ENCODE measurements around the gene CYB5RL.
A peak's percentile ranks its signal among the peaks of the same experiment; 100 is the strongest.

The CYB5RL gene

DNA sequence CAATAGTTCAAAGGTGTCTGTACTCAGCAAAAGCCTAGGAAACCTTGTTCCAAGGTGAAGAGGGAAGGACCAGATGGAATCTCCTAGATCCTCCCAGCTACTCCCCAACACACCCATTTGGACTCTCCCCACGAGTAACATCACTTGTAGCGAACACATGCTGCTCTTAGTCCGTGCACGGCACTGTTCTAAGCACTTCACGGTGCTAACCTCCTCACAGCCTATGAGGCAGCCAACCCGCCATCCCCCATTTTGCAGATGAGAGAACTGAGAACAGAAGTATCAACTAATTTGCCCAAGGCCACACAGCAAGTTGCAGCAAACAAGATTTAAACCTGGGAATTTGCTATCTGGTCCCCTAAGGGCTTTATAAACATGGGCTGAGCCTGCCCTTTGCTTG lies 24.4 kb upstream of the CYB5RL start:
- TF ChIP-seq ZNF274 (IDR thresholded peaks at IDR 0.05; ENCODE audit: low read depth, low read length) (no peak), SUZ12 (IDR thresholded peaks at IDR 0.05; ENCODE audit: extremely low read depth, insufficient read depth, insufficient read length) (no peak), YY1 (IDR thresholded peaks at IDR 0.05; ENCODE audit: insufficient read depth, insufficient read length) (no peak)

DNA sequence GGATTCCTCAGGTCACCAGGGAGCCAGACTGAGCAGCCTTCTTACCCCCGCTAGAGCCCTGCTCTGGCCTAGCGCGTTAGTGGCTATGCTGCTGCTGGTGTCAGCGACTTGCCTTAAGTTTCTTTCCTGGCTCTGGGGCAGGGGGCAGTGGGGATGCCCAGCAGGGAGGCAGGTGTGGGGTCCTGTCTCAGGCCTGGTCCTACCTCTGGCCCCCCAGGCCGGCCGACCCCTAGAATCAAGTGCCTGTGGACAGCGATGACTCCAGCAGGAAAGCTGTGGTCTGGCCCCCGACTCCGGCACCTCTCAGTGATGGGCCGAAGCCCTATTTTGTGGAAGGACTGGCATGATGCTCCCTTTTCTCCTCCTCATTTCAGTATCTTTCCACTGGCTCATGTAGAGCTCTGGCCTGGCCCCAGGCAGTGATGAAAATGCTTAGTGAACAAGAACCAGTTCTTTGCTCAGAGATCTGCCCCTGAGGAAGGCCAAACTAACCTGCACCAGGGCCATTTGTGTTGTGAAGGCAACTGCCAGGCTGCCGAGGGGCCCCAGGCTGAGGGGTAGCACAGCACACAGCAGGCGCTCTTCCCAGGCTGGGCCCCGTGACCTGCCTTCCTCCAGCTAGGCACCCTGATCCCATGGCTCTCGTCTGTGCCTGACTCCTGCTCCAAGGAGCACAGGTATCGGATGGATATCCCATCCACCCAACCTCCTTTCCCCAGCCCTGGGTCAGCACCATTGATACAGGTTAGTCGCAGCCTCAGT lies 23.8 kb upstream of the CYB5RL start:
- Histone ChIP-seq H3K27me3 (ENCODE audit: insufficient read depth, insufficient read length) (no peaks in the 10 kb centered on the region), H3K4me1 (ENCODE audit: insufficient read depth, insufficient read length) (peaks cover 51% of the 10 kb centered on the region), H3K9ac (ENCODE audit: insufficient read length, low read depth) (no peak overlapping the region), H3K9me3 (ENCODE audit: insufficient read depth, low read length) (no peaks in the 10 kb centered on the region), H3K4me3 (ENCODE audit: insufficient read length, low read depth) (no peak overlapping the region), H3K36me3 (ENCODE audit: insufficient read depth, insufficient read length, low read length) (peaks cover 64% of the 10 kb centered on the region)
- no peak for DNase-seq (ENCODE audit: low read depth, low spot score)
- TF ChIP-seq SUZ12 (IDR thresholded peaks at IDR 0.05; ENCODE audit: extremely low read depth, insufficient read depth, insufficient read length), result no peak
- TF ChIP-seq YY1 (IDR thresholded peaks at IDR 0.05; ENCODE audit: insufficient read depth, insufficient read length), result no peak
- TF ChIP-seq ZNF274 (IDR thresholded peaks at IDR 0.05; ENCODE audit: low read depth, low read length), result no peak

More for the DNA sequence above, 24.4 kb upstream of the CYB5RL start:
- Histone ChIP-seq H3K36me3 (ENCODE audit: insufficient read depth, insufficient read length, low read length) (peaks cover 64% of the 10 kb centered on the region), H3K9ac (ENCODE audit: insufficient read length, low read depth) (no peak overlapping the region), H3K4me3 (ENCODE audit: insufficient read length, low read depth) (no peak overlapping the region), H3K27me3 (ENCODE audit: insufficient read depth, insufficient read length) (no peaks in the 10 kb centered on the region), H3K9me3 (ENCODE audit: insufficient read depth, low read length) (no peaks in the 10 kb centered on the region), H3K4me1 (ENCODE audit: insufficient read depth, insufficient read length) (peaks cover 56% of the 10 kb centered on the region)
- DNase-seq (ENCODE audit: low read depth, low spot score), result no peak

DNA sequence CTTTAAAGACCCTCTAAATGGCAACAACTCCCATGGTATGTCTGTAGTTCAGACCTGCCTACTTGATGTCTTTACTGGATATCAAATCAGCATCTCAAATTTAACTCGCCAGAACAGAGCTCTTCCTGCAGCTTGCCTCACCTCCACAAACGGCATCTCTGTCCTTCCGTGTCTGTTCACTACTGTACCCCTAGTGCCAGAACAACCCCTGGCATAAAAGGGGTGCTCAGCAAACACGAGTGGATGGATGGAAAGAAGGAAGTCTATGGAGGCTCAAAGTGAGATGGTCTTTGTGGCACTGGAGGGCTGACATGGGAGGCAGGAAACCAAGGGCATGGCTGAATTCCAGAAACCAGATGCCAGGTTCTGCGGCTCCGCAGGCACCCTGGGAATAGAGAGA lies 22.9 kb upstream of the CYB5RL start:
- TF ChIP-seq ZNF274 (IDR thresholded peaks at IDR 0.05; ENCODE audit: low read depth, low read length) (no peak), YY1 (IDR thresholded peaks at IDR 0.05; ENCODE audit: insufficient read depth, insufficient read length) (no peak), SUZ12 (IDR thresholded peaks at IDR 0.05; ENCODE audit: extremely low read depth, insufficient read depth, insufficient read length) (no peak)
- Histone ChIP-seq H3K9me3 (ENCODE audit: insufficient read depth, low read length) (no peaks in the 10 kb centered on the region), H3K27me3 (ENCODE audit: insufficient read depth, insufficient read length) (no peaks in the 10 kb centered on the region), H3K4me1 (ENCODE audit: insufficient read depth, insufficient read length) (peaks cover 46% of the 10 kb centered on the region), H3K4me3 (ENCODE audit: insufficient read length, low read depth) (no peak overlapping the region), H3K9ac (ENCODE audit: insufficient read length, low read depth) (no peak overlapping the region), H3K36me3 (ENCODE audit: insufficient read depth, insufficient read length, low read length) (peaks cover 68% of the 10 kb centered on the region)
- no peak for DNase-seq (ENCODE audit: low read depth, low spot score)

DNA sequence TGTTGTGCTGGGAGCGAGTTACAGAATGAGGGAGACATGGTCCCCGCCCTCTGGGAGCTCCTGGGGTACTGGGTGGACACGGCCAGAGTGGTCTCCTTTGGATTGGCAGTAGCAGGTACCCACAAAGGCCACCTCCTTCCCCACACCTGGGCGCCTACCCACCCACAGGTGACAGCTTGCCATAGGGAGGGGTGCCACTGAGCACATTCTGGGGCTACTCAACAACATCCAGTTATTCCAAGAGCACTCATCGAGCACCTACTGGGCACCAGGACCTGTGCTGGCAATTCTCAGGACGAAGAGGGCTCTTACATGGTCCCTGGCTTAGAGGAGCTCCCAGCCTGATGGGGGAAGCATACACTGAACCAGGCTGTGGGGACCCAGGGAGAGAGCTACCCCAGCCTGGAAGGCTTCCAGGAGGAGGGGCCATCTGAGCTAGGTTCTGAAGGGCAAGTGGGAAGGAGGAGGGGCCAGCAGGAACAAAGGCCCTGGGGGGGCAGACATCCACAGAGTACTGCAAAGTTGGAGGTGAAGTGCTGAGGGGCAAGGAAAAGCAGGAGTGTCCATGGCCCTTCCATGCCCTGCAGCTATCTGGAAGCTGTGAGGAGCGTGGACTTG lies 22.1 kb upstream of the CYB5RL start:
- peaks cover 75% of the 10 kb centered on the region for H3K36me3 ChIP-seq (ENCODE audit: insufficient read depth, insufficient read length, low read length)
- no peak overlapping the region for H3K4me3 ChIP-seq (ENCODE audit: insufficient read length, low read depth)
- TF ChIP-seq SUZ12 (IDR thresholded peaks at IDR 0.05; ENCODE audit: extremely low read depth, insufficient read depth, insufficient read length) (no peak), YY1 (IDR thresholded peaks at IDR 0.05; ENCODE audit: insufficient read depth, insufficient read length) (no peak), ZNF274 (IDR thresholded peaks at IDR 0.05; ENCODE audit: low read depth, low read length) (no peak)
- no peaks in the 10 kb centered on the region for H3K9me3 ChIP-seq (ENCODE audit: insufficient read depth, low read length)
- H3K9ac ChIP-seq (ENCODE audit: insufficient read length, low read depth), result peak overlapping the region; percentile 22
- peaks cover 39% of the 10 kb centered on the region for H3K4me1 ChIP-seq (ENCODE audit: insufficient read depth, insufficient read length)
- no peaks in the 10 kb centered on the region for H3K27me3 ChIP-seq (ENCODE audit: insufficient read depth, insufficient read length)
- DNase-seq (ENCODE audit: low read depth, low spot score), result no peak

DNA sequence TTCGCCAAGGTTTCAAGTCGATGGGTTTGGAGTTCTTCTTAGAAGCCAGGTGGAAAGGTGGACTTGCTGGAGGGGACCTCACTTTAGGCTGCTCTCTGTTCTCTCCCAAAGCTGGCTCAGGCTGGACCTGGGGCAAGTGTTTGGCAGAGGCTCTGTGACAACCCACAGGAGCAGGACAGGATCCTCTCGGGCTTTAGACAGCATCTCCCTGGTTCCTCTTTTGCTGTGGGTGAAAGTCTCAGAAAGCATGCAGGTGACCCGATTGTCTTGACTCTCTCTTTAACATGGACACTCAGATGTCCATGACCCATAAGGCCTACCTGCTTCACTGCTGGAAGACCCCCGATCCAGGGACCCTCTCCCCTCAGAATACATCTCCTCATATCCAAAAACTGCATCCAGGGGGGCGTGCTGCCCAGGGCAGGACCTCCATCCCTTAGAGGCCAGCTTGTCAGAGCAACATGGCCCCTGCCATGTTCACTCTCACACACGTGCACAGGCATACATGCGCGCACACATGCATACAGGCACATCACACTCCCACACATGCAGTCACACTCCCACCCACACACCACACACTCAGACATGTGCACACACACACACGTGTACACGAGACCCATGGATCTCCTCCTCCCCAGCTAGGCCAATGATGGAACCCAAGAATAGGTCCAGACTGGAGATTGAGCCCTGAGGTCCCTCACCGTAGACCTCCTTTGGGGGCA lies 21.4 kb upstream of the CYB5RL start:
- peaks cover 81% of the 10 kb centered on the region for H3K36me3 ChIP-seq (ENCODE audit: insufficient read depth, insufficient read length, low read length)
- no peaks in the 10 kb centered on the region for H3K27me3 ChIP-seq (ENCODE audit: insufficient read depth, insufficient read length)
- no peak for TF ChIP-seq SUZ12 (IDR thresholded peaks at IDR 0.05; ENCODE audit: extremely low read depth, insufficient read depth, insufficient read length)
- TF ChIP-seq YY1 (IDR thresholded peaks at IDR 0.05; ENCODE audit: insufficient read depth, insufficient read length), result no peak
- TF ChIP-seq ZNF274 (IDR thresholded peaks at IDR 0.05; ENCODE audit: low read depth, low read length), result no peak
- H3K4me1 ChIP-seq (ENCODE audit: insufficient read depth, insufficient read length), result peaks cover 39% of the 10 kb centered on the region
- no peaks in the 10 kb centered on the region for H3K9me3 ChIP-seq (ENCODE audit: insufficient read depth, low read length)
- H3K9ac ChIP-seq (ENCODE audit: insufficient read length, low read depth), result no peak overlapping the region
- no peak for DNase-seq (ENCODE audit: low read depth, low spot score)
- H3K4me3 ChIP-seq (ENCODE audit: insufficient read length, low read depth), result no peak overlapping the region

DNA sequence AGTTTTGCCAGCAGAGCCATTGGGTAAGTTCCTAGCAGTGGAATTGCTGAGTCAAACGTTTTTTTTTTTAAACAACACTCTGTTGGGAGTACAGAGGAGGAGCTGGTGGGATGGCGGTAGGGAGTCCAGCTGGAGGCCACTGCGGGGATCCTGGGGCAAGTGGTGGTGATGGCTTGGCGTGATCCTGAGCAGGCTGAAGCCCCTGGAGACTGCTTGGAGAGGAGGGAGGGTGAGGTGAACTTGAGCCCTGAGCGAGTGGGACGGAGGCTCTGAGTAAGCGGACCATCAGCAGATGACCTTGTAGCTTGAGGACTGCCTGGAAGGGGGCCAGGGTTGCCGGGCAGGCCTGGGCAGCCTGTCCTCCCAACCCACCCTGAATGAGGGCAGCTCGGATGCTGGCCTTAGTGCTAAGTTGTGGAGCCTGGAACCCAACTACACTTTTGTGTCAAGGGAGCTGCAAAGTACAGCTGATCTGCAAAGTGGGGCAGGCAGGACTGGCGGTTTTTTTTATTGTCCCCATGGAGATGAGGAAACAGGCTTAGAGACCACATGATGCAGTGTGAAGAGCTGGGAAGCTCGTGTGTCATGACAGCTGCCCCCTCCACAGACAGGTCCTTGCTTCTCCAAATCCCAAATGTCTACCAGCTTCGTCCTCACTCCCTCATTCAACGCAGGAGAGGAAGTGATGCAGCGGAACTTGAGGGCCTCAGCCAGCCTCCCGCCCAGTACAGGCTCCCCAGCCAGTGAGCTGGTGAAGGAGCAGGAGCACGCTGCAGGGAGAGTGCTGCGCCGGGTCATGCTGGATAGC lies 20.4 kb upstream of the CYB5RL start:
- Histone ChIP-seq H3K36me3 (ENCODE audit: insufficient read depth, insufficient read length, low read length) (peaks cover 82% of the 10 kb centered on the region), H3K9me3 (ENCODE audit: insufficient read depth, low read length) (no peaks in the 10 kb centered on the region), H3K4me3 (ENCODE audit: insufficient read length, low read depth) (no peak overlapping the region), H3K27me3 (ENCODE audit: insufficient read depth, insufficient read length) (no peaks in the 10 kb centered on the region), H3K9ac (ENCODE audit: insufficient read length, low read depth) (no peak overlapping the region), H3K4me1 (ENCODE audit: insufficient read depth, insufficient read length) (peaks cover 32% of the 10 kb centered on the region)
- no peak for DNase-seq (ENCODE audit: low read depth, low spot score)
- no peak for TF ChIP-seq YY1 (IDR thresholded peaks at IDR 0.05; ENCODE audit: insufficient read depth, insufficient read length)
- TF ChIP-seq ZNF274 (IDR thresholded peaks at IDR 0.05; ENCODE audit: low read depth, low read length), result no peak
- TF ChIP-seq SUZ12 (IDR thresholded peaks at IDR 0.05; ENCODE audit: extremely low read depth, insufficient read depth, insufficient read length), result no peak

Measured in NT2/D1 (cell line).